Measurements from ENCODE around the gene ARL15.

Gene ARL15

DNA sequence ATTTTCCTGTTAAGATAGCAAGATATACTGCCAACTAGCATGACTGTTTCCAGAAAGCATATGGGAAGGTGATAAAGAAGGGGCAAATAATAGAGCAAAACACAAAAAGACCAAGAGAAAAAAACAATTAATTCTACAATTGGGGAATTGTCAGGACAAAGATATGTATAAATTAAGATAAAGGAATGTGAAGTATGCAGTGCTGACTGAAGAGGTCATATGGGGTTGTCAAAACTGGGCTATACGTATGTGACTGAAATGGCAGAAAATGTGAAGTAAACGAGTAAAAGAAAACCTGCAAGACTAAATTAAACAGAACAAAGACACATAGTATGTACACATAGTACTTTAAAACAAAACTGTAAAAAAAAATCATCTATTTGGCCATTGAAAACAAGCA, 222.3 kb downstream of the ARL15 start:
- H3K4me3 ChIP-seq (replicated peaks; ENCODE audit: low read depth, low read length) = no peak overlapping the region
- TF ChIP-seq, protein P1, sequence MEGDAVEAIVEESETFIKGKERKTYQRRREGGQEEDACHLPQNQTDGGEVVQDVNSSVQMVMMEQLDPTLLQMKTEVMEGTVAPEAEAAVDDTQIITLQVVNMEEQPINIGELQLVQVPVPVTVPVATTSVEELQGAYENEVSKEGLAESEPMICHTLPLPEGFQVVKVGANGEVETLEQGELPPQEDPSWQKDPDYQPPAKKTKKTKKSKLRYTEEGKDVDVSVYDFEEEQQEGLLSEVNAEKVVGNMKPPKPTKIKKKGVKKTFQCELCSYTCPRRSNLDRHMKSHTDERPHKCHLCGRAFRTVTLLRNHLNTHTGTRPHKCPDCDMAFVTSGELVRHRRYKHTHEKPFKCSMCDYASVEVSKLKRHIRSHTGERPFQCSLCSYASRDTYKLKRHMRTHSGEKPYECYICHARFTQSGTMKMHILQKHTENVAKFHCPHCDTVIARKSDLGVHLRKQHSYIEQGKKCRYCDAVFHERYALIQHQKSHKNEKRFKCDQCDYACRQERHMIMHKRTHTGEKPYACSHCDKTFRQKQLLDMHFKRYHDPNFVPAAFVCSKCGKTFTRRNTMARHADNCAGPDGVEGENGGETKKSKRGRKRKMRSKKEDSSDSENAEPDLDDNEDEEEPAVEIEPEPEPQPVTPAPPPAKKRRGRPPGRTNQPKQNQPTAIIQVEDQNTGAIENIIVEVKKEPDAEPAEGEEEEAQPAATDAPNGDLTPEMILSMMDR (IDR thresholded peaks at IDR 0.05; ENCODE audit: low read length, missing control alignments) = no peak
- DNase-seq (ENCODE audit: low read depth) = peak; percentile 19

DNA sequence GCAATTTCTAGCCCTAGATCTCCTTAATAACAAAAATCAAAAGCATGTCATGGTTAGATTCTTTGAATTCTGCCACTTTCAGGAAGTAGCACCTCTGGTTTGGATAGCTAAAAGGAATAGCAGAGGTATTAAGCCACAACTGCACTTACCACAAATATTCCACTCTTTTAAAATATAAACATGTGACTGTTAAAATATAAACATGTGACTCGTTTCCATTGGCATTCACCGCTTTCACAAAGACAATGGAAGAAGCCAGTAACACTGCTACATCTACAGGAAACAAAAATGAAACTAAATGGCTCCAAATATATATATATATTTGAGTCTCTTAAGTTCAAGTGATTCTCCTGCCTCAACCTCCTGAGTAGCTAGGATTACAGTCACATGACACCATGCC, 222.9 kb downstream of the ARL15 start:
- TF ChIP-seq, protein P1 (IDR thresholded peaks at IDR 0.05; ENCODE audit: low read length, missing control alignments) = no peak
- DNase-seq (ENCODE audit: low read depth) = peak; percentile 68
- no peak overlapping the region for H3K4me3 ChIP-seq (replicated peaks; ENCODE audit: low read depth, low read length)

DNA sequence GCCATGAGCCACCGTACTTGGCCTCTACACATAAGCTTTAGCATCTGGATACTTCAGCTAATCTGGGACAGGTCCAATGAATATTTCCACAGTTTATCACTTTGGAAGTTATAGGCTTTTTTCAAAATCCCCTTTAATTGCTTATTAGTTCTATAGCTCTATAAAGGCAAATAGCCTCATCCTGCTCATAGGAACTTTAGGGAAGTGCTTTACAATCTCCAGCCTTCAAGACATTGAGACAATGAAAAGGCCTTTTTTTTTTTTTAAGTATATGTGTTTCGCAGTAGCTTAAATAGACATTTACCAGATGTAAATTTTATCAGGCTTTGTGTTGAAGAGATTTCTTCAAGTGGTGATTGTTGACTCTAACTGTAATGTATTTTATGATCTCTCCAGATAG, 224.2 kb downstream of the ARL15 start:
- no peak overlapping the region for H3K4me3 ChIP-seq (replicated peaks; ENCODE audit: low read depth, low read length)
- TF ChIP-seq, protein P1 (IDR thresholded peaks at IDR 0.05; ENCODE audit: low read length, missing control alignments) = no peak
- no peak for DNase-seq (ENCODE audit: low read depth)

DNA sequence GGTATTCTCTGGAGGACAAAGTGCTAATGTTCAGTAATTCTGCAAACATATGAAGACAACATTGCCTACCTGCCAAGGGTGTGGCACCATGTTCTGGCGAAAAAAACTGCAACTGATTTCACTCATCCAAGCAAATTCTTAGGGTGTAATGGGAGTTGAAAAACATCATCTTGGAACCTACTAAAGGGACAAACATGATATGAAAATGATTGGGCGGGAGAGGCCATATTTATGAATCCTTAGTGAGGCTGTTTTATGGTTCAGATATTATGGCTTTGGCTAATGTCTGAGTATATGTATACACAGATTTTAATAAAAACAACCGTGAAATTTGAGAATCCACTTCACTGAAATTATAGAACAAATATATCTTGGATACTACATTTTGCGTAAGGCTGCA, 225.7 kb downstream of the ARL15 start:
- no peak overlapping the region for H3K4me3 ChIP-seq (replicated peaks; ENCODE audit: low read depth, low read length)
- TF ChIP-seq, protein P1 (IDR thresholded peaks at IDR 0.05; ENCODE audit: low read length, missing control alignments) = no peak
- DNase-seq (ENCODE audit: low read depth) = no peak

DNA sequence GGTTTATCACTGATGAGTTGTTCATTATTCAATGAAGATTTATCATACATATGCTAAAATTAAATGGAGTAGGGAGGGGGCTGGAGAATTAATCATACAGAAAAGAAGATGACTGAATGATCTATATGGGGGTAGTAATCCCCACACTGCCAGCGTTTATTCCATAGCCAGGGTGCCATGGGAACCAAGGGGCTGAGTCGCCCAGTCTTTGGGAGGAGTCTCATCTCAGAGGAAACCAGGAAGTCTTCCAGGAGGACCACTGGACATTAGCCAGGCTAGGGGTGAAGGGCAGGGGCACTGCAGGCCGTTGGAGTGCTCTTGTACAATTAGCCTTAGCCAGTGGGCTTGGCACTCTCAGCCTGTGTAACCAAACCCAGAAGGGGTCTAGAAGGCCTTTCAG, 226.5 kb downstream of the ARL15 start:
- TF ChIP-seq, protein P1 (IDR thresholded peaks at IDR 0.05; ENCODE audit: low read length, missing control alignments) = no peak
- no peak for DNase-seq (ENCODE audit: low read depth)
- no peak overlapping the region for H3K4me3 ChIP-seq (replicated peaks; ENCODE audit: low read depth, low read length)

DNA sequence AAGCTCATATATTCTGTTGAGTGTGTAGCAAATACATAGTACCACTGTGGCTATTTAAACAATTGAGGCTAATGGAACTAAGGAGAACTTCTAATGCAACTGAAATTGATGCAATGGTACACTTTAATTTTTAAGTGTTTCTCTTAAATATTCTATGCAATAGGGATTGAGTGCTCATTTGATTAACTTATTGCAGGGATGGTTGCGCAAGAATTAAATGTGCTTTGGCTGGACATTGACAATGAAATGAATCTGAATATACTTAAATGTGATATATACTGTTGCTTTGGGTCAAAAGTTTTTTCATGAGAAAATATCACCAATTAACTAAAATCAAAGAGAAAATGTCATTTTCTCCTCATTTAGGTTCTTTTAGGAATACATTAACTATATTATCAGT, 227.1 kb downstream of the ARL15 start:
- H3K4me3 ChIP-seq (replicated peaks; ENCODE audit: low read depth, low read length) = no peak overlapping the region
- TF ChIP-seq, protein P1 (IDR thresholded peaks at IDR 0.05; ENCODE audit: low read length, missing control alignments) = no peak
- no peak for DNase-seq (ENCODE audit: low read depth)

DNA sequence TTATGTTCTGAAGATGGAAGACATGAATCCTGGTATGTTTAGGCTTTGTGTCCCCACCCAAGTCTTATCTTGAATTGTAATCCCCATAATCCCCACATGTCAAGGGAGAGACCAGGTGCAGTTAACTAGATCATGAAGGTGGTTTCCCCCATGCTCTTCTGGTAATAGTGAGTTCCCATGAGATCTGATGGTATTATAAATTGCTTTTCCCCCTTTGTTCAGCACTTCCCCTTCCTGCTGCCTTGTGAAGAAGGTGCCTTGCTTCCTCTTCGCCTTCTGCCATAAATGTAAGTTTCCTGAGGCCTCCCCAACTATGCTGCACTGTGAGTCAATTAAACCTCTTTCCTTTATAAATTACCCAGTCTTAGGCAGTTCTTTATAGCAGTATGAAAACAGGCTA, 229.0 kb downstream of the ARL15 start:
- H3K4me3 ChIP-seq (replicated peaks; ENCODE audit: low read depth, low read length) = no peak overlapping the region
- DNase-seq (ENCODE audit: low read depth) = no peak
- TF ChIP-seq, protein P1 (IDR thresholded peaks at IDR 0.05; ENCODE audit: low read length, missing control alignments) = no peak

Measured in fibroblast of pulmonary artery (primary cell).